ENCODE data around the gene HDAC4. TPM values are rescaled to one million over a fixed set of nuclear protein-coding genes. Genes with fewer than 3 reads are reported as not detected.

Gene HDAC4
- total RNA-seq, 1 donor, result 28.3 TPM

GRCh38 chr2:239304533-239305221 lies 96.1 kb downstream of the HDAC4 start:
- H3K4me3 ChIP-seq (ENCODE audit: low read depth, low read length), result no peak overlapping the region
- no peak for TF ChIP-seq CTCF (IDR thresholded peaks at IDR 0.05; ENCODE audit: insufficient read depth, low read length)
- DNase-seq (ENCODE audit: low read depth), result no peak

- DNase-seq (ENCODE audit: low read depth), result no peak
- H3K4me3 ChIP-seq (ENCODE audit: low read depth, low read length), result no peak overlapping the region
- no peak for TF ChIP-seq CTCF (IDR thresholded peaks at IDR 0.05; ENCODE audit: insufficient read depth, low read length)
These were observed 96.9 kb downstream of the HDAC4 start for GRCh38 chr2:239303711-239304532.

GRCh38 chr2:239302808-239303557 lies 97.8 kb downstream of the HDAC4 start:
- H3K4me3 ChIP-seq (ENCODE audit: low read depth, low read length), result no peak overlapping the region
- no peak for TF ChIP-seq CTCF (IDR thresholded peaks at IDR 0.05; ENCODE audit: insufficient read depth, low read length)
- DNase-seq (ENCODE audit: low read depth), result no peak

GRCh38 chr2:239302083-239302807 lies 98.6 kb downstream of the HDAC4 start:
- no peak for TF ChIP-seq CTCF (IDR thresholded peaks at IDR 0.05; ENCODE audit: insufficient read depth, low read length)
- peak; percentile 59 for DNase-seq (ENCODE audit: low read depth)
- H3K4me3 ChIP-seq (ENCODE audit: low read depth, low read length), result no peak overlapping the region

GRCh38 chr2:239300871-239301735 lies 99.7 kb downstream of the HDAC4 start:
- no peak for TF ChIP-seq CTCF (IDR thresholded peaks at IDR 0.05; ENCODE audit: insufficient read depth, low read length)
- peak overlapping the region; percentile 49 for H3K4me3 ChIP-seq (ENCODE audit: low read depth, low read length)
- DNase-seq (ENCODE audit: low read depth), result no peak

All from fibroblast of the aortic adventitia (primary cell).